Pericardium fibroblast (primary cell): Measurements from ENCODE around the gene RTP4. TPM values are rescaled to one million over a fixed set of nuclear protein-coding genes. Genes with fewer than 3 reads are reported as not detected.

Experiments used
- total RNA-seq: library from RNA; depleted of rRNA; stranded (reverse); fragments of >200 nt; gene quantifications from 2 replicates; pipeline ENCODE4 v1.2.3, GENCODE V29; 2015

The RTP4 gene, protein sequence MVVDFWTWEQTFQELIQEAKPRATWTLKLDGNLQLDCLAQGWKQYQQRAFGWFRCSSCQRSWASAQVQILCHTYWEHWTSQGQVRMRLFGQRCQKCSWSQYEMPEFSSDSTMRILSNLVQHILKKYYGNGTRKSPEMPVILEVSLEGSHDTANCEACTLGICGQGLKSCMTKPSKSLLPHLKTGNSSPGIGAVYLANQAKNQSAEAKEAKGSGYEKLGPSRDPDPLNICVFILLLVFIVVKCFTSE
- total RNA-seq, result 0.35 TPM in 1 of 2 replicates, not detected in the other

DNA sequence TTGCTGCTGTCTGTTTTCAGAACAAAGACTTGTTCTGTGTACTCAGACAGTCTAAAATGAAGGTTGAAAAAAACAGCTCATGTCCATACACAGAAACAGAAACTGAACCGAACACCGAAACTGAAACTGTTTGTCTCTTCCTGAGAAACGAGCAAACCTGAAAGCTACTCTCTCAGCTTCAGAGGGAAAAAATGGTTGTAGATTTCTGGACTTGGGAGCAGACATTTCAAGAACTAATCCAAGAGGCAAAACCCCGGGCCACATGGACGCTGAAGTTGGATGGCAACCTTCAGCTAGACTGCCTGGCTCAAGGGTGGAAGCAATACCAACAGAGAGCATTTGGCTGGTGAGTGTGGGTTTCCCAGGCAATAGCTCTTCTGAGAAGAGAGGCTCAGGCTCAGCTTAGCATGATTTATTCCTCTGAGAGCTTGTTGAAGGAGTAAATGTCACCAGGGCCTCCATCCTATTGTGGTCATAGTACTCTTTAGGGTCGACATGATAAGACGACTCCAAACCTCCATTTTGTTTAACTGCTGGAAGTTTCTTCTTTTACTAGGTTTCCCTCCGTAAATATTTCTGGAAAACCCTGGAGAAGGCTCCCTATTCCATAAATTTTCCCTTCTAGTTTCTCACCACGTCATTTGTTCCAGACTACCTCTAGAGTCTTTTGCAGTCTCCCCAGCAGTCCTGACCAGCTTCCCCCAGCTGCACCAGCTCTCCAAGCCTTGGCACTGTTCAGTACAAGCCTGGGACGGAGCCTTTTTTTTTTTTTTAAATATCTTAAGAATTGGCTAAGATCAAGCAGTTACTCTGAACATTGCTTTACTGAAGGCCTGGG lies at the start of gene RTP4:
TSS of gene RTP4 (plus strand) at position 135 of the 838 bp plus-strand sequence. CDS start at position 192, 57 bp downstream.

Other genes starting within 250 kb of the RTP4 start
- 19.2 and 20.5 TPM in 2 replicates for gene RPL39L, start 228.9 kb upstream of the RTP4 start, total RNA-seq
- gene RTP1, start 170.9 kb upstream of the RTP4 start, total RNA-seq, result not detected in 2 replicates
- 1.7 and 15.3 TPM in 2 replicates for gene MASP1, start 76.6 kb upstream of the RTP4 start, total RNA-seq